Glomerular visceral epithelial cell (primary cell): ENCODE data around the gene TMIGD3.

ENCODE experiments used
- DNase-seq: peaks from one replicate; pipeline ENCODE4 v3.0.0-alpha.2; 2016; ENCODE audit errors: extremely low spot score

Gene TMIGD3

DNA sequence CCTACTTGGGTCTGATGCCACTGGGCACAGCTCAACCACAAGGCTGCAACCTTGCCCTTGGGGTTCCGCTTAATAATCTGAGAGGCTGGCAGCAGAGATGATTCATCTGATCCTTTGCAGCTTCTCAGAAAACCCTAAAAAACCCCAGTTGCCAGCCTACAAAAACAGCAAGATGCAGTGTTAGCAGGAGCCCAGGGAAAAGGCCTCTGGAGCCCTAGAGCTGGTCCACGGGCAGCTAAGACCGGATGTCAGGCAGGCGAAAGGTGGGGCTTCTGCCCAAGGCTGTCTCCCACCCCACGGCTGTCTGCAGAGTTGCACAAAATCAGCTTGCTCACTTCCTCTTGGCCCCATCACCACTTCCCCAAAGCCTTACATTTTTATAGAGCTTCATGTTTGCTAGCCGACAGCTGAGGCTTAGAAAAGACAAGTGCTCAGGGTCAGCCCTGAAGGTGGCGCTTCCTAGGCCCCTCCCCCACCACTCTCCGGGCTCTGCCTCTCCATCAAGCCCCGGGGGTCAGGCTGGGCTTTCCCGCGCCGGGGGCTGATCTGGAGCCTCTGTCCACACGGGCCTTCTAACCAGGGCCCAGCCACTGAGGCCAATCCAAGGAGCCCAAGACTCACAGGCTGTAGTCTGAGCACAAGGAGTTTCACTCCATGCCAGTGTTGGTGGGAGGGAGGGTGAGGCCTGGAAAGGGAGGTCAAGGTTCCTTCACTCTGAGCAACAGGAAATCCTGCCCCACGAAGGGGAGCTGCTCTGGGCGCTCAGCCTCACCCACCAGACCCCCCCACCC lies 4.2 kb upstream of the TMIGD3 start:
- DNase-seq: peak; percentile 62

DNA sequence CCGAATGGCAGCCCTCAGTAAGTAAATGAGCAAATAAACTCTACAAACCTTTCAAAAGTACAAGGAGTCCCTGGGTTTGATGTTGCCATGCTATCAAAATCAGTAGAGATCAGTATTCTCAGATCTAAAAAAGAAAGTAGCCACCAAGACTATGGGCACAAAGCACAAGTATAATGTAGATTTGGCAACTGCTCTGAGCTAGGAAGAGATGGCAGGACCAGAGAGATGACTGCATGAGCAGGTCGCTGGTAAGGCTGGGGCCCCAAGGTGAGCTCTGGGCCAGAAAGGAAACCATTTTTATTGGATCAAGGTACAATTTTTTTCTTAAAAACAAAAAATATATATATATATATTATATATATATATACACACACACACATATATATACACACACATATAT lies 3.1 kb upstream of the TMIGD3 start:
- no peak for DNase-seq

DNA sequence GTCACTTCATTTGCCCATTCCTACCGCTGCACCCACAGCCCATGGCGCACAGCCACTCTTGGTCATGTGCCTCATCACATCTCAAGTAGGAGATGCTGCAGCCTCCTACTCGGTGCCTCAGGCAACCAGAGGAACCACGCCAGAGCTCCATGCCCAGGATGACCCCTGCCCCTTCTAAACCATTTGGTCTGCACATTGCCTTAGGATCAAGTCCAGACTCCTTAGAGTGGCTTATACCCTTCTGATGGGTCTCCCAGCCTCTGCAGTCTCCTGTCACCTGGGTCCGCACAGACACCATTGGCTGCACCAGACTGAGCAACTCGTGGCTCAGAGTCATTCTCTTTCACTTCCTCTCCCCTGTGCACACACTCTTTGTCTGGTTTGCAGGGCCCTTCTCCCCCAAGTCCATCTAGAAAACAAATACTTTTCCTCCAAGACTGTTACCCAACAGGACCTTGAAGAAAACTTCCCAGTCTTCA lies 2.2 kb upstream of the TMIGD3 start:
- DNase-seq: no peak

GRCh38 chr1:111504097-111504496 lies 664 bp upstream of the TMIGD3 start:
- no peak for DNase-seq

GRCh38 chr1:111501645-111502044 lies 1.8 kb downstream of the TMIGD3 start:
- no peak for DNase-seq

DNA sequence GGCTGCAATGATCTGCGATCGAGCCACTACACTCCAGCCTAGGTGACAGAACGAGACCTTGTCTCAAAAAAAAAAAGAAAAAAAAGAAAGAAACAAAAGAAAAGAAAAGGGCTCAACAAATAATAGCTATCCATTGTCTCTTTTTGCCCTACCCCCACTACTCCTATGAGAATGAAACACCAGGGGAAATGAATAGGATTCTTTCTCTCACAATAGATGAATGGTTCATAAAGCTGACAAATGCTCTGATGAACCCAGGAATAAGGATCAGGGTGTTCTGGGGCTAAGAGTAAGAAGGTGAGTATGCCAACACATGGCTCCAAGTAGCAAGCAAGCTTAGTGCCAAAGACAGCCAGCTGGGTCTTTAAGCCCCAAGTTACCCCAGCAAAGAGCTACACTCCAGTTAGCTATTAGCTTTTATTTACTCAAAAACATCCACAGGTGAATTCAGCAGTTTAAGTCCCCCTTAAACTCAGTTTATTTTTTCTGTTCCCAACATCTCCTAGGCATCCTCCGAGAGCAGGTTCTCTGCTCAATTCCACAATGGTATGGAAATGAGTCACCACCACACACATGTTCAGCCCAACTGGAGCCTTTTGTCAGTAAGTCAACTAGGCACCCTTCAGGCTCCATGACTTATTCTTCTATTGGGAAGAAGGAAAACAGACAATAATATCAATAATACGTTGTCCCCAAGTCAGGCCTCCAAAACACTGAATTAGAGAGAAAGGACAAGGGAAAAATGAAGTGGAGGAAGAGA lies 4.2 kb downstream of the TMIGD3 start:
- no peak for DNase-seq

DNA sequence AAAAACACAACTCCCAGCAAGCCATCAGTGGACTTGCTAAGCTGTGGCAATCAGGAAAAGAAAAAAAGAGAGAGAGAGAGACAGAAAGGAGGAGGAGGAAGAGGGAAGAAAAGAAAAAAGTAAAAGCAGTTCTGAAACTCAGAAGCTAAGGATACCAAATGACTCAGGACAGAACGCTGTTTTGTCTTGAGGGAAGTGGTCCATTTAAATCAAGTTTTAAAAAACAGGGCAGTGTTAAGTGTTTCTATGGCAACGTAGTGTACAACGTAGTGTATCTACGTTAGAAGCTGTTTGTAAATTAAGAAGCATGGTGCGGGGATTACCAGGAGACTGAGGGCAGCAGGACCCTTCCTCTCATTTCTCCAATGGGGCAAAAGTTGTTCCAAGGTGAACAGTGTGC lies 5.8 kb downstream of the TMIGD3 start:
- DNase-seq: no peak

DNA sequence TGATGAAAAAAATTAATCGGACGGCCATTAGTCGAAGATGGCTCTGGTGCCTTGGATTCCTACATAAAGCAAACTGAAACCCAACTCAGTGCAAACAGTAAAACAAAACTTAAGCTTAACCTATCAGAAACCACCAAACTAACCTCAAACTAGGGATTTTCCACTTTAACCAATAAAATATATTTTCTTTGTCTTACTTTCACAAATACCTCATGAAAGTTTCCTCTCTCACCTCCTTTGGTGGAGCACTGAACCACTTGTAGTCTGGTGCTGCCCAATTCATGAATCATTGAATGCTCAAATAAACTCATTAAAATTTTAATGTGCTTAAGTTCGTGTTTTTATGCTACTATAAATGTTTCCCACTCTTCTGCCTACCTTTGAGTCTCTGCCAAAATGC lies 7.0 kb downstream of the TMIGD3 start:
- DNase-seq: no peak

DNA sequence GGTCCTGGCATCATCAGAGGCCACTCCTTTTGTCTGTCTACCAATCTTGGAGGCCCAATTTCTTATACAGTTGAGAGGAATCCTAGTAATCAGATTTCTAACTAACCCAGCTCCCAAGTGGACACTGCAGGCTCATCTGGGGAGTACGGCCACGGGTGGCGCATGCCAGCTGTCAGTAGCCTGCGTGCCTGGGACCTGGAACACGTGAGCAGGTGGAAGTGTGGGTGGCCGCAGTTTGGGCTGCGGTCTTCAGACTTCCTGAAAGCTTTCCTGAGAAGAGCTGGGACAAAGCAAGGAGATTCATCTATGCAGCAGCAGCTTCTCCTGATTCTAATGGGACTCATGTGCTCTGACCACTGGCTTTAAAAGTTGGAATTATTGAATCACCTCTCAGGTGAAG lies 12.4 kb downstream of the TMIGD3 start:
- DNase-seq: no peak

DNA sequence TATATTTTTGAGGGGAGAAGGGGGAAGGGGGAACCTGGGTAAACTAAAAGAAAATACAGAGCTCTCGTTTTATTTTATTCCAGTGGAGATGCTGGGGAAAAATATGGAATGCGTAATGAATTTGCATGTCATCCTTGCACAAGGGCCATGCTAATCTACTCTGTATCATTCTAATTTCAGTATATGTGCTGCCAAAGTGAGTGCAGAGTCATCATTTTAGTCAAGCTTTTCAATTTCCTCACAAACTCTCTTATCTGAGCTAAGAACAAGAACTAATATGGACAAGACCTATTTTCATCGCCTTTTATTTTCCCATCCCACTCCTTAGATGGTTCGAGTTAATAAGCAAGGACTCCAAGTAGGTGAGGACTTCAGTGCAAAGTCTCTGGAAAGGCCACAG lies 13.2 kb downstream of the TMIGD3 start:
- no peak for DNase-seq

- no peak for DNase-seq
Observed at GRCh38 chr1:111489604-111490003, 13.8 kb downstream of the TMIGD3 start.

- no peak for DNase-seq
Observed at GRCh38 chr1:111488669-111489068, 14.8 kb downstream of the TMIGD3 start.

DNA sequence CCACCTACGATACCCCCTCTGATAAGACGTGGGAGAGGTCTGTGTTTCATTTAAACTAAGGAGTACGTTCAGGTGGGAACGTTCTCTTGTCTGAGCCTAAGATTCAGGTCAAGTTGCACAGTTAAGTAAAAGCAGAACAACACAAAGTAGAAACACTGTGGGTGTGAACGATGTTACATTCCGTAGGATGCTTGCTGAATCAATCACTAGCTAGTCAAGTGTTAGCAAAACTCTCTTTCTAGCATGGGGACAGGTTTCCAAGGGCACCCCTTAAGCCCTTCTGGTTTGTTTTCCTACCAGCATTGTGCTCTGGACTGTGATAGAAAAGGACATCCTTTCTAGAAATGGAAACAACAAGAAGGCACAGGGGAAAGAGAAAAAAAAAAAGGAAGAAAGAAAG lies 16.3 kb downstream of the TMIGD3 start:
- DNase-seq: no peak

- peak; percentile 13 for DNase-seq
Observed at GRCh38 chr1:111486431-111486830, 17.0 kb downstream of the TMIGD3 start.

DNA sequence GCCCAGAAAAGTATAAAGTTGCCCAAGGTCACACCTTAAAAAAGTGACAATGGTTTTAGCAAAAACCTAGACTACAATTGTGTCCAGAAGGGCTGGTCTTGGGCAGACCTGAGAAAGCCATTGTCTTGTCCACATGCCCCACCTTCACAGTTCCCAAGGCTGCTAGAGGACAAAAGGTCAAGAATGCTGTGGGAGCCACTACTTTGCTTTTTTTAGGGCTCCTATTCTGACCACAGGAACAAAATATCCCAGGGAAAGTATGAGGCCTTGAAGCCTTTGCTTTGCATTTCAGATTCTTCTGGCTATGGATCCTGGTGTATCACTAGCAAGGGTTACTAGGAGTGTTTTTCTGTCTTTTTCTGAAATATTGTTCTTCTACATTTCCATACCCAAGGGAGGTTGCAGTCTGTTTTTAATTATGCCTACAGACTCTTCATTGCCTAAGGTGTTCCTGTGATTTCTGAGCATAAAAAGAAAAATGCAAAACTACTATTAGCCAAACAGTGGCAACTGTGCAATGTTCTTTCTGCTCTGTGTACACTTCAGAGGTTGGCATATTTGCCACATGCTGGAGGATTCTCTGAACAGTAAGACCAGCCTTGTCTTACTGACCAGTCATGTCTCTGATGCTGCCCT lies 18.9 kb downstream of the TMIGD3 start:
- no peak for DNase-seq

GRCh38 chr1:111483876-111484275 lies 19.6 kb downstream of the TMIGD3 start:
- no peak for DNase-seq

DNA sequence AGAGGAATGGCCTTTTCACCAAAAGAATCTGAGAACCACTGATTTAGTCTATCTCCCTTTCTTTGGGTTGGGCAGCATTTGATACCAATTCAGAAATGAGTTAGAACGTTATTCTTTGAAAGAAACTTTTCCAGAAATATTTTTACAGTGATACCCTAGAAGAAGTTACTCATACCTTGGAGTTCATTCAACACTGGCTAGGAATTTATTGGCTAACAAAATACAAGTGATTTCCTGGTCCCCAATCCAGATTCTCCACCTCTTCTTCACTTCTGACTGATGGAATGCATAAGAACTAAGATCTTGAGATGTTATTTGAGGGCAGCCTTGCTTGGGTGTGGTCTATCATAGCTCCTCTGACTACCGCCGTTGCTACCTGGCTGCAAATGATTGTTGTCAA lies 20.3 kb downstream of the TMIGD3 start:
- no peak for DNase-seq

- peak; percentile 66 for DNase-seq
Observed at GRCh38 chr1:111481387-111482221, 21.8 kb downstream of the TMIGD3 start.

- no peak for DNase-seq
Observed at GRCh38 chr1:111480674-111481073, 22.8 kb downstream of the TMIGD3 start.

GRCh38 chr1:111476761-111477309 lies 26.6 kb downstream of the TMIGD3 start:
- no peak for DNase-seq

GRCh38 chr1:111476214-111476613 lies 27.2 kb downstream of the TMIGD3 start:
- no peak for DNase-seq
